ENCODE data around the gene CCDC178.

Gene CCDC178

GRCh38 chr18:32908424-32908805 lies 532.1 kb downstream of the CCDC178 start:
- H3K4me3 ChIP-seq (ENCODE audit: low read length): no peak overlapping the region
- no peak for TF ChIP-seq ZNF274 (IDR thresholded peaks at IDR 0.05; ENCODE audit: low read depth, low read length)

- TF ChIP-seq ZNF274 (IDR thresholded peaks at IDR 0.05; ENCODE audit: low read depth, low read length): no peak
- H3K4me3 ChIP-seq (ENCODE audit: low read length): no peak overlapping the region
These were observed 532.7 kb downstream of the CCDC178 start for GRCh38 chr18:32907648-32908423.

- H3K4me3 ChIP-seq (ENCODE audit: low read length): no peak overlapping the region
- no peak for TF ChIP-seq ZNF274 (IDR thresholded peaks at IDR 0.05; ENCODE audit: low read depth, low read length)
These were observed 533.3 kb downstream of the CCDC178 start for GRCh38 chr18:32907311-32907585.

- TF ChIP-seq ZNF274 (IDR thresholded peaks at IDR 0.05; ENCODE audit: low read depth, low read length): no peak
These were observed 533.8 kb downstream of the CCDC178 start for GRCh38 chr18:32906506-32907310.

GRCh38 chr18:32905651-32906050 lies 534.9 kb downstream of the CCDC178 start:
- TF ChIP-seq ZNF274 (IDR thresholded peaks at IDR 0.05; ENCODE audit: low read depth, low read length): no peak
- H3K4me3 ChIP-seq (ENCODE audit: low read length): no peak overlapping the region

More at GRCh38 chr18:32906506-32907310, 533.8 kb downstream of the CCDC178 start:
- no peak overlapping the region for H3K4me3 ChIP-seq (ENCODE audit: low read length)

- TF ChIP-seq ZNF274 (IDR thresholded peaks at IDR 0.05; ENCODE audit: low read depth, low read length): no peak
- H3K4me3 ChIP-seq (ENCODE audit: low read length): no peak overlapping the region
These were observed 537.8 kb downstream of the CCDC178 start for GRCh38 chr18:32902568-32903330.

GRCh38 chr18:32899819-32900218 lies 540.7 kb downstream of the CCDC178 start:
- no peak overlapping the region for H3K4me3 ChIP-seq (ENCODE audit: low read length)

GRCh38 chr18:32896776-32897547 lies 543.6 kb downstream of the CCDC178 start:
- no peak for TF ChIP-seq ZNF274 (IDR thresholded peaks at IDR 0.05; ENCODE audit: low read depth, low read length)
- H3K4me3 ChIP-seq (ENCODE audit: low read length): no peak overlapping the region

More at GRCh38 chr18:32899819-32900218, 540.7 kb downstream of the CCDC178 start:
- TF ChIP-seq ZNF274 (IDR thresholded peaks at IDR 0.05; ENCODE audit: low read depth, low read length): no peak

- no peak for TF ChIP-seq ZNF274 (IDR thresholded peaks at IDR 0.05; ENCODE audit: low read depth, low read length)
- no peak overlapping the region for H3K4me3 ChIP-seq (ENCODE audit: low read length)
These were observed 546.6 kb downstream of the CCDC178 start for GRCh38 chr18:32893915-32894314.

GRCh38 chr18:32891797-32892196 lies 548.7 kb downstream of the CCDC178 start:
- no peak for TF ChIP-seq ZNF274 (IDR thresholded peaks at IDR 0.05; ENCODE audit: low read depth, low read length)

GRCh38 chr18:32891130-32891529 lies 549.4 kb downstream of the CCDC178 start:
- H3K4me3 ChIP-seq (ENCODE audit: low read length): no peak overlapping the region
- no peak for TF ChIP-seq ZNF274 (IDR thresholded peaks at IDR 0.05; ENCODE audit: low read depth, low read length)

More at GRCh38 chr18:32891797-32892196, 548.7 kb downstream of the CCDC178 start:
- H3K4me3 ChIP-seq (ENCODE audit: low read length): no peak overlapping the region

- no peak overlapping the region for H3K4me3 ChIP-seq (ENCODE audit: low read length)
These were observed 550.6 kb downstream of the CCDC178 start for GRCh38 chr18:32889615-32890593.

GRCh38 chr18:32888306-32888705 lies 552.2 kb downstream of the CCDC178 start:
- TF ChIP-seq ZNF274 (IDR thresholded peaks at IDR 0.05; ENCODE audit: low read depth, low read length): no peak
- H3K4me3 ChIP-seq (ENCODE audit: low read length): no peak overlapping the region

More at GRCh38 chr18:32889615-32890593, 550.6 kb downstream of the CCDC178 start:
- TF ChIP-seq ZNF274 (IDR thresholded peaks at IDR 0.05; ENCODE audit: low read depth, low read length): no peak

Measured in GM08714 (cell line).